ENCODE results near the gene OTUB1. TPM values are rescaled to one million over a fixed set of nuclear protein-coding genes. Genes with fewer than 3 reads are reported as not detected.

Gene OTUB1
- total RNA-seq, 2 experiments from 2014 or later, result 69.5 to 72.2 TPM

GRCh38 chr11:64031001-64031400 lies 44.8 kb downstream of the OTUB1 start:
- DNase-seq, result no peak
- Mint-ChIP-seq H3K4me3 (no peak overlapping the region), H3K4me1 (ENCODE audit: low read depth) (peaks cover 6% of the 10 kb centered on the region), H3K9me3 (no peaks in the 10 kb centered on the region), H3K36me3 (no peaks in the 10 kb centered on the region), H3K27ac (no peak overlapping the region), H3K27me3 (peaks cover 34% of the 10 kb centered on the region)
- CTCF ChIA-PET, result no interaction called here
- POLR2A ChIA-PET, result no interaction called here
- intact Hi-C loops (cut with micrococcal nuclease), result no loop called here

- H3K9me3 Mint-ChIP-seq, result no peaks in the 10 kb centered on the region
- intact Hi-C loops (cut with micrococcal nuclease), result no loop called here
- H3K4me3 Mint-ChIP-seq, result no peak overlapping the region
- POLR2A ChIA-PET, result no interaction called here
- no peak overlapping the region for H3K27ac Mint-ChIP-seq
- CTCF ChIA-PET, result no interaction called here
- no peak for DNase-seq
- H3K27me3 Mint-ChIP-seq, result peaks cover 33% of the 10 kb centered on the region
- no peaks in the 10 kb centered on the region for H3K36me3 Mint-ChIP-seq
- H3K4me1 Mint-ChIP-seq (ENCODE audit: low read depth), result peaks cover 6% of the 10 kb centered on the region
These were observed 45.8 kb downstream of the OTUB1 start for GRCh38 chr11:64032050-64032449.

- Mint-ChIP-seq H3K27me3 (peaks cover 40% of the 10 kb centered on the region), H3K27ac (no peak overlapping the region), H3K36me3 (no peaks in the 10 kb centered on the region), H3K4me1 (ENCODE audit: low read depth) (peaks cover 6% of the 10 kb centered on the region), H3K9me3 (no peaks in the 10 kb centered on the region), H3K4me3 (no peak overlapping the region)
- no peak for DNase-seq
- ChIA-PET CTCF (interaction anchor here (1.0 kb wide), 1 partner anchor 197 kb away, joined by 3 read pairs; no protein-coding TSS in a partner anchor), POLR2A (no interaction called here)
- intact Hi-C loops (cut with micrococcal nuclease), result no loop called here
These were observed 48.2 kb downstream of the OTUB1 start for GRCh38 chr11:64034411-64034811.

GRCh38 chr11:64035081-64035524 lies 48.9 kb downstream of the OTUB1 start:
- no peak for DNase-seq
- H3K27ac Mint-ChIP-seq, result no peak overlapping the region
- H3K9me3 Mint-ChIP-seq, result no peaks in the 10 kb centered on the region
- POLR2A ChIA-PET, result no interaction called here
- intact Hi-C loops (cut with micrococcal nuclease), result no loop called here
- H3K4me3 Mint-ChIP-seq, result no peak overlapping the region
- H3K4me1 Mint-ChIP-seq (ENCODE audit: low read depth), result peaks cover 6% of the 10 kb centered on the region
- no peaks in the 10 kb centered on the region for H3K36me3 Mint-ChIP-seq
- CTCF ChIA-PET, result no interaction called here
- peaks cover 38% of the 10 kb centered on the region for H3K27me3 Mint-ChIP-seq

- no peak for DNase-seq
- POLR2A ChIA-PET, result no interaction called here
- Mint-ChIP-seq H3K9me3 (no peaks in the 10 kb centered on the region), H3K4me1 (ENCODE audit: low read depth) (peaks cover 6% of the 10 kb centered on the region), H3K27ac (no peak within 1 kb of the TSS), H3K4me3 (no peak within 1 kb of the TSS), H3K36me3 (no peaks in the 10 kb centered on the region), H3K27me3 (peaks cover 38% of the 10 kb centered on the region)
- CTCF ChIA-PET, result no interaction called here
- intact Hi-C loops (cut with micrococcal nuclease), result no loop called here
These were observed 49.3 kb downstream of the OTUB1 start, which contains the start of gene FLRT1 for GRCh38 chr11:64035576-64035975. Gene FLRT1 (plus strand): TSS chr11:64035931. CDS start chr11:64116268, 80,337 bp downstream.

- ChIA-PET POLR2A (no interaction called here), CTCF (interaction anchor here (2.6 kb wide), 1 partner anchor 35 kb away, joined by 11 read pairs; no protein-coding TSS in a partner anchor)
- peaks cover 6% of the 10 kb centered on the region for H3K4me1 Mint-ChIP-seq (ENCODE audit: low read depth)
- intact Hi-C loops (cut with micrococcal nuclease), result no loop called here
- peaks cover 38% of the 10 kb centered on the region for H3K27me3 Mint-ChIP-seq
- H3K9me3 Mint-ChIP-seq, result no peaks in the 10 kb centered on the region
- no peak overlapping the region for H3K27ac Mint-ChIP-seq
- DNase-seq, result no peak
- no peak overlapping the region for H3K4me3 Mint-ChIP-seq
- no peaks in the 10 kb centered on the region for H3K36me3 Mint-ChIP-seq
These were observed 50.1 kb downstream of the OTUB1 start for GRCh38 chr11:64036087-64037026.

- CTCF ChIA-PET, result interaction anchor here (2.6 kb wide), 1 partner anchor 36 kb away, joined by 11 read pairs; no protein-coding TSS in a partner anchor
- intact Hi-C loops (cut with micrococcal nuclease), result no loop called here
- no peaks in the 10 kb centered on the region for H3K9me3 Mint-ChIP-seq
- no peak for DNase-seq
- POLR2A ChIA-PET, result no interaction called here
- H3K27me3 Mint-ChIP-seq, result peaks cover 38% of the 10 kb centered on the region
- H3K4me1 Mint-ChIP-seq (ENCODE audit: low read depth), result peaks cover 6% of the 10 kb centered on the region
- no peak overlapping the region for H3K4me3 Mint-ChIP-seq
- no peak overlapping the region for H3K27ac Mint-ChIP-seq
- no peaks in the 10 kb centered on the region for H3K36me3 Mint-ChIP-seq
These were observed 50.9 kb downstream of the OTUB1 start for GRCh38 chr11:64037027-64037634.

GRCh38 chr11:64038500-64038899 lies 52.3 kb downstream of the OTUB1 start:
- Mint-ChIP-seq H3K36me3 (no peaks in the 10 kb centered on the region), H3K9me3 (no peaks in the 10 kb centered on the region), H3K27ac (no peak overlapping the region), H3K4me1 (ENCODE audit: low read depth) (peaks cover 6% of the 10 kb centered on the region), H3K4me3 (no peak overlapping the region), H3K27me3 (peaks cover 31% of the 10 kb centered on the region)
- ChIA-PET POLR2A (no interaction called here), CTCF (interaction anchor here (2.6 kb wide), 1 partner anchor 37 kb away, joined by 11 read pairs; no protein-coding TSS in a partner anchor)
- intact Hi-C loops (cut with micrococcal nuclease), result no loop called here
- no peak for DNase-seq

- ChIA-PET CTCF (interaction anchor here (0.6 to 2.6 kb wide), 3 partner anchors 38 to 634 kb away, joined by 5 to 11 read pairs (median 6); no protein-coding TSS in a partner anchor), POLR2A (no interaction called here)
- Mint-ChIP-seq H3K4me3 (no peak overlapping the region), H3K27me3 (peaks cover 26% of the 10 kb centered on the region), H3K27ac (no peak overlapping the region), H3K4me1 (ENCODE audit: low read depth) (peaks cover 6% of the 10 kb centered on the region), H3K36me3 (no peaks in the 10 kb centered on the region), H3K9me3 (no peaks in the 10 kb centered on the region)
- intact Hi-C loops (cut with micrococcal nuclease), result no loop called here
- DNase-seq, result no peak
These were observed 52.9 kb downstream of the OTUB1 start for GRCh38 chr11:64039012-64039665.

GRCh38 chr11:64040684-64041322 lies 54.6 kb downstream of the OTUB1 start:
- intact Hi-C loops (cut with micrococcal nuclease), result no loop called here
- no peak for DNase-seq
- Mint-ChIP-seq H3K4me1 (ENCODE audit: low read depth) (no peaks in the 10 kb centered on the region), H3K27ac (no peak overlapping the region), H3K4me3 (no peak overlapping the region), H3K9me3 (no peaks in the 10 kb centered on the region), H3K36me3 (no peaks in the 10 kb centered on the region), H3K27me3 (peaks cover 15% of the 10 kb centered on the region)
- ChIA-PET CTCF (interaction anchor here (1.6 to 1.9 kb wide), 2 partner anchors 40 to 109 kb away, joined by 5 to 6 read pairs; no protein-coding TSS in a partner anchor), POLR2A (no interaction called here)

GRCh38 chr11:64041846-64042245 lies 55.6 kb downstream of the OTUB1 start:
- CTCF ChIA-PET, result interaction anchor here (1.6 kb wide), 1 partner anchor 108 kb away, joined by 5 read pairs; no protein-coding TSS in a partner anchor
- Mint-ChIP-seq H3K9me3 (no peaks in the 10 kb centered on the region), H3K4me3 (no peak overlapping the region), H3K27me3 (peaks cover 15% of the 10 kb centered on the region), H3K27ac (no peak overlapping the region), H3K4me1 (ENCODE audit: low read depth) (no peaks in the 10 kb centered on the region), H3K36me3 (no peaks in the 10 kb centered on the region)
- no peak for DNase-seq
- intact Hi-C loops (cut with micrococcal nuclease), result no loop called here
- POLR2A ChIA-PET, result no interaction called here

- H3K9me3 Mint-ChIP-seq, result no peaks in the 10 kb centered on the region
- ChIA-PET CTCF (no interaction called here), POLR2A (no interaction called here)
- H3K27me3 Mint-ChIP-seq, result peaks cover 14% of the 10 kb centered on the region
- H3K36me3 Mint-ChIP-seq, result no peaks in the 10 kb centered on the region
- no peaks in the 10 kb centered on the region for H3K4me1 Mint-ChIP-seq (ENCODE audit: low read depth)
- DNase-seq, result no peak
- H3K4me3 Mint-ChIP-seq, result no peak overlapping the region
- intact Hi-C loops (cut with micrococcal nuclease), result no loop called here
- no peak overlapping the region for H3K27ac Mint-ChIP-seq
These were observed 56.1 kb downstream of the OTUB1 start for GRCh38 chr11:64042301-64042700.
